ENCODE data around the gene LSM14B. TPM values are rescaled to one million over a fixed set of nuclear protein-coding genes. Genes with fewer than 3 reads are reported as not detected.

LSM14B gene
- total RNA-seq, 1 experiment from 2014 or later: 73.5 TPM

- TF ChIP-seq ERG (CRISPR knock-in tag; IDR thresholded peaks at IDR 0.05) (no peak), ESRRA (CRISPR knock-in tag; IDR thresholded peaks at IDR 0.05; ENCODE audit: borderline replicate concordance) (no peak), KAT7 (CRISPR knock-in tag; IDR thresholded peaks at IDR 0.05; ENCODE audit: borderline replicate concordance) (no peak)
These were observed 41.9 kb downstream of the LSM14B start (continued) for GRCh38 chr20:62163986-62164762.

- POLR2A ChIA-PET: interaction anchor here (0.5 kb wide), 1 partner anchor 229 kb away, joined by 3 read pairs; no protein-coding TSS in a partner anchor
- Mint-ChIP-seq H3K4me1 (no peaks in the 10 kb centered on the region), H3K27ac (no peak overlapping the region), H3K4me3 (no peak overlapping the region), H3K27me3 (ENCODE audit: low read depth) (no peaks in the 10 kb centered on the region), H3K36me3 (peaks cover 35% of the 10 kb centered on the region), H3K9me3 (no peaks in the 10 kb centered on the region)
- TF ChIP-seq PRRX2 (CRISPR knock-in tag; IDR thresholded peaks at IDR 0.05) (no peak), ELF4 (CRISPR knock-in tag; IDR thresholded peaks at IDR 0.05; ENCODE audit: low read depth) (no peak), MAX (CRISPR knock-in tag; IDR thresholded peaks at IDR 0.05) (no peak)
- DNase-seq (ENCODE audit: low spot score): no peak
- CTCF ChIA-PET: interaction anchor here (1.1 kb wide), 1 partner anchor 9 kb away, joined by 3 read pairs; no protein-coding TSS in a partner anchor
- ATAC-seq: no peak
These were observed 42.8 kb downstream of the LSM14B start for GRCh38 chr20:62164879-62165761.

- TF ChIP-seq CREB1 (CRISPR knock-in tag; IDR thresholded peaks at IDR 0.05) (no peak), ETV6 (CRISPR knock-in tag; IDR thresholded peaks at IDR 0.05) (no peak), SOX15 (CRISPR knock-in tag; IDR thresholded peaks at IDR 0.05) (no peak), ZBTB43 (CRISPR knock-in tag; IDR thresholded peaks at IDR 0.05) (no peak), TCF7 (CRISPR knock-in tag; IDR thresholded peaks at IDR 0.05; ENCODE audit: low read depth) (no peak), JAZF1 (CRISPR knock-in tag; IDR thresholded peaks at IDR 0.05) (no peak), FOXP4 (CRISPR knock-in tag; IDR thresholded peaks at IDR 0.05) (no peak), NFATC4 (CRISPR knock-in tag; IDR thresholded peaks at IDR 0.05) (no peak), RORB (CRISPR knock-in tag; IDR thresholded peaks at IDR 0.05) (no peak), ESRRA (CRISPR knock-in tag; IDR thresholded peaks at IDR 0.05; ENCODE audit: borderline replicate concordance) (no peak), ZMAT4 (CRISPR knock-in tag; IDR thresholded peaks at IDR 0.05) (no peak), ELF4 (CRISPR knock-in tag; IDR thresholded peaks at IDR 0.05; ENCODE audit: low read depth) (no peak)
- no peak for ATAC-seq
- peaks cover 30% of the 10 kb centered on the region for H3K36me3 Mint-ChIP-seq
- H3K27ac Mint-ChIP-seq: no peak overlapping the region
- H3K27me3 Mint-ChIP-seq (ENCODE audit: low read depth): no peaks in the 10 kb centered on the region
- H3K9me3 Mint-ChIP-seq: no peaks in the 10 kb centered on the region
- ChIA-PET CTCF (interaction anchor here (1.7 kb wide), 1 partner anchor 9 kb away, joined by 11 read pairs; no protein-coding TSS in a partner anchor), POLR2A (no interaction called here)
- no peak overlapping the region for H3K4me3 Mint-ChIP-seq
- H3K4me1 Mint-ChIP-seq: no peaks in the 10 kb centered on the region
- no peak for DNase-seq (ENCODE audit: low spot score)
These were observed 43.6 kb downstream of the LSM14B start for GRCh38 chr20:62165762-62166399.
